H1 (cell line): ENCODE measurements around the gene CACNA1G.

Source experiments
- HDAC2 ChIP-seq, 2 experiments: fragments of 300-600 bp in 1 of 2; sonication (generic) in 1 of 2; IDR thresholded peaks; 2 replicates each; pipeline ENCODE4 v1.6.1; 2011 to 2012; ENCODE audit warnings: low read depth in 2 of 2, low read length in 2 of 2, mild to moderate bottlenecking in 2 of 2, moderate library complexity in 2 of 2, borderline replicate concordance in 1 of 2, inconsistent platforms in 1 of 2
- SUZ12 ChIP-seq: fragments of 200-600 bp; sonication (generic); IDR thresholded peaks from 2 replicates; pipeline ENCODE4 v1.6.1; 2012; ENCODE audit warnings: mild to moderate bottlenecking, inconsistent platforms, low read length, moderate library complexity, mixed read lengths
- TAF1 ChIP-seq: IDR thresholded peaks from 2 replicates; pipeline ENCODE4 v1.6.1; 2011; ENCODE audit warnings: mild to moderate bottlenecking, low read depth, low read length
- TF ChIP-seq, protein P1 (sequence below), 3 experiments: IDR thresholded peaks; 1 replicate in 2 of 3; 2 replicates in 1 of 3; pipeline versions ENCODE4 v1.5.1 to v1.6.1; 2011; ENCODE audit warnings: low read length in 3 of 3, mild to moderate bottlenecking in 3 of 3, inconsistent platforms in 2 of 3, low read depth in 1 of 3, moderate library complexity in 1 of 3; ENCODE audit not compliant: insufficient read depth in 1 of 3; ENCODE audit errors: control extremely low read depth in 1 of 3

DNA sequence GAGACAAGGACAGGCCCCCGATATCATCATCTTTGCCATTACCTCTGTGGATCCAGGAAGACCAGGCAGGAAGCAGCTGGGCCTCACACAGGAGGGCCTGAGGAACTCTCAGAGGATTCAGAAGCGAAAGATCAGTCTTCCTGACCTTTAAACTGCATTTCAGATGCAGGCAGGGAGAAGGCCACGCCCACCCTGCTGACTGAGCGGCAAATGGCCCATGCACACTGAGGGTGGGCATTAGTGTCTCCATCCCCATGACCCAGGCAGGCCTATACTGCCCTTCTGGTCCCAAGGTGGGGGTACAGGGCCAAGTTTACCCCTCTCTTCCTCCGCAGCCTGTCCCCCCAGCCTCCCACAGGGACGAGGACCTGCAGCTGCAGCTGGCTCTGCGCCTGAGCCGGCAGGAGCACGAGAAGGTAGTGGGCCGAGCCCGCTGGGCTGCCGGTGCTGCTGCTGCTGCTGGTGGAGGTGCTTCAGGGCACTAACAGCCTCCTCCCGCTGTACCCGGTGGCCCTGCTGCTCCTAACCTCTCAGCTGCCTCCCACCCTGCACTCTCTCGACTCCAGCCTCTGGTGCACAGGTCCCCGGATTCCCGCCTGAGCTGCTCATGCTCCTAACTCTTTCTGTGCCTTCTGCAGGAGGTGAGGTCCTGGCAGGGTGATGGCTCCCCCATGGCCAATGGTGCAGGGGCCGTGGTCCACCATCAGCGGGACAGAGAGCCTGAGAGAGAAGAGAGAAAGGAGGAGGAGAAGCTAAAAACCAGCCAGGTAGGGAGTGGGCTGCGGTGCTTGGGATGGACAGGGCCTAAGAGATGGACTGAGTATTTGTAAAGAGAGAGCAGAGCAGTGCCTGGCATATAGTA lies 21.7 kb upstream of the CACNA1G start:
- TF ChIP-seq HDAC2 (IDR thresholded peaks at IDR 0.05; ENCODE audit: borderline replicate concordance in 1 of 2, low read depth in 2 of 2, low read length in 2 of 2) (no peak), TAF1 (no peak), SUZ12 (no peak)
- TF ChIP-seq, protein P1, sequence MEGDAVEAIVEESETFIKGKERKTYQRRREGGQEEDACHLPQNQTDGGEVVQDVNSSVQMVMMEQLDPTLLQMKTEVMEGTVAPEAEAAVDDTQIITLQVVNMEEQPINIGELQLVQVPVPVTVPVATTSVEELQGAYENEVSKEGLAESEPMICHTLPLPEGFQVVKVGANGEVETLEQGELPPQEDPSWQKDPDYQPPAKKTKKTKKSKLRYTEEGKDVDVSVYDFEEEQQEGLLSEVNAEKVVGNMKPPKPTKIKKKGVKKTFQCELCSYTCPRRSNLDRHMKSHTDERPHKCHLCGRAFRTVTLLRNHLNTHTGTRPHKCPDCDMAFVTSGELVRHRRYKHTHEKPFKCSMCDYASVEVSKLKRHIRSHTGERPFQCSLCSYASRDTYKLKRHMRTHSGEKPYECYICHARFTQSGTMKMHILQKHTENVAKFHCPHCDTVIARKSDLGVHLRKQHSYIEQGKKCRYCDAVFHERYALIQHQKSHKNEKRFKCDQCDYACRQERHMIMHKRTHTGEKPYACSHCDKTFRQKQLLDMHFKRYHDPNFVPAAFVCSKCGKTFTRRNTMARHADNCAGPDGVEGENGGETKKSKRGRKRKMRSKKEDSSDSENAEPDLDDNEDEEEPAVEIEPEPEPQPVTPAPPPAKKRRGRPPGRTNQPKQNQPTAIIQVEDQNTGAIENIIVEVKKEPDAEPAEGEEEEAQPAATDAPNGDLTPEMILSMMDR (IDR thresholded peaks at IDR 0.05; ENCODE audit: control extremely low read depth in 1 of 3, insufficient read depth in 1 of 3, low read depth in 1 of 3, low read length in 3 of 3), result no peak
